NCI-H2196 treated with DMSO at 0.1 percent for 48 hours (cell line): Measurements from ENCODE around the gene SOX6.
"Not testable (repeated sequence)": the region's sequence is repeated elsewhere in the genome, so short reads cannot be mapped to it uniquely, and the experiment has no call there.

ENCODE experiments used
- DNase-seq: peaks from one replicate; lab custom pipeline; 2025; ENCODE audit not compliant: unreplicated experiment; lab: John Stamatoyannopoulos, UW

SOX6 gene

GRCh38 chr11:16154715-16155396 is 201.5 kb downstream of the SOX6 start:
- no peak for DNase-seq

GRCh38 chr11:16153951-16154350 is 202.4 kb downstream of the SOX6 start:
- DNase-seq = no peak

GRCh38 chr11:16151138-16151537 is 205.2 kb downstream of the SOX6 start:
- DNase-seq = no peak

- no peak for DNase-seq
These were observed 206.9 kb downstream of the SOX6 start for GRCh38 chr11:16149476-16149875.

- no peak for DNase-seq
These were observed 207.9 kb downstream of the SOX6 start for GRCh38 chr11:16148301-16148931.

GRCh38 chr11:16146980-16147379 is 209.4 kb downstream of the SOX6 start:
- DNase-seq = not testable (repeated sequence)

GRCh38 chr11:16141614-16142013 is 214.7 kb downstream of the SOX6 start:
- DNase-seq = not testable (repeated sequence)

GRCh38 chr11:16141162-16141561 is 215.2 kb downstream of the SOX6 start:
- not testable (repeated sequence) for DNase-seq

GRCh38 chr11:16136792-16137390 is 219.5 kb downstream of the SOX6 start:
- DNase-seq = no peak

- no peak for DNase-seq
These were observed 222.5 kb downstream of the SOX6 start for GRCh38 chr11:16133867-16134266.

- no peak for DNase-seq
These were observed 228.6 kb downstream of the SOX6 start for GRCh38 chr11:16127732-16128131.

- peak; percentile 30 for DNase-seq
These were observed 230.0 kb downstream of the SOX6 start for GRCh38 chr11:16126362-16126761.

GRCh38 chr11:16125796-16126195 is 230.6 kb downstream of the SOX6 start:
- no peak for DNase-seq

GRCh38 chr11:16124390-16124789 is 232.0 kb downstream of the SOX6 start:
- DNase-seq = no peak

- no peak for DNase-seq
These were observed 234.5 kb downstream of the SOX6 start for GRCh38 chr11:16121853-16122252.

GRCh38 chr11:16120008-16120407 is 236.3 kb downstream of the SOX6 start:
- DNase-seq = no peak

GRCh38 chr11:16117989-16118756 is 238.2 kb downstream of the SOX6 start:
- no peak for DNase-seq

GRCh38 chr11:16114978-16115871 is 241.1 kb downstream of the SOX6 start:
- DNase-seq = no peak

- DNase-seq = no peak
These were observed 241.9 kb downstream of the SOX6 start for GRCh38 chr11:16114431-16114830.

GRCh38 chr11:16111690-16112089 is 244.7 kb downstream of the SOX6 start:
- no peak for DNase-seq

- DNase-seq = no peak
These were observed 245.5 kb downstream of the SOX6 start for GRCh38 chr11:16110886-16111285.
